CD4-positive, alpha-beta T cell treated with Interleukin-6 for 4 hours (primary cell): ENCODE results near the gene APLNR.

Experiments
- DNase-seq: peaks from one replicate; pipeline ENCODE4 v3.0.0-alpha.2; 2020; ENCODE audit warnings: mixed read lengths

Gene APLNR

DNA sequence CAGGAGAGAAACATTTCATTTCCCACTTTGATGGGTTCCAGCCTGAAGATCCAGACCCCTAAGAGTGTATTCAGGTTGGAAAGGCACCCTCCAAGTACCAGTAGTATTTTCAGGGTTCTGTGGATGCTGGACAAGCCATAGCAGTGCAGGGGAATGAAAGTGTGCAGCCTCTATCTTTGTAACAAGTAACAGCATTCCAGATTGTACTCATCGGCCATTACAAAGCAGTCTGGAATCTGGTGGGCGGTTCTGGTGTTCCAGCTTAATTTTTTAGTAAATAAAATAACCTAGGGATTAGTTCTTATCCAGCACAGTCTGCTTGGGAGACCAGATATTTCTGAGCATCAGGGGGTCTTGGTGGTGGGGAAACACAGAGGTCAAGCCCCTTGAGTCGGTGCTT is 22.6 kb downstream of the APLNR start:
- no peak for DNase-seq

GRCh38 chr11:57214098-57214417 is 23.0 kb downstream of the APLNR start:
- DNase-seq: no peak

DNA sequence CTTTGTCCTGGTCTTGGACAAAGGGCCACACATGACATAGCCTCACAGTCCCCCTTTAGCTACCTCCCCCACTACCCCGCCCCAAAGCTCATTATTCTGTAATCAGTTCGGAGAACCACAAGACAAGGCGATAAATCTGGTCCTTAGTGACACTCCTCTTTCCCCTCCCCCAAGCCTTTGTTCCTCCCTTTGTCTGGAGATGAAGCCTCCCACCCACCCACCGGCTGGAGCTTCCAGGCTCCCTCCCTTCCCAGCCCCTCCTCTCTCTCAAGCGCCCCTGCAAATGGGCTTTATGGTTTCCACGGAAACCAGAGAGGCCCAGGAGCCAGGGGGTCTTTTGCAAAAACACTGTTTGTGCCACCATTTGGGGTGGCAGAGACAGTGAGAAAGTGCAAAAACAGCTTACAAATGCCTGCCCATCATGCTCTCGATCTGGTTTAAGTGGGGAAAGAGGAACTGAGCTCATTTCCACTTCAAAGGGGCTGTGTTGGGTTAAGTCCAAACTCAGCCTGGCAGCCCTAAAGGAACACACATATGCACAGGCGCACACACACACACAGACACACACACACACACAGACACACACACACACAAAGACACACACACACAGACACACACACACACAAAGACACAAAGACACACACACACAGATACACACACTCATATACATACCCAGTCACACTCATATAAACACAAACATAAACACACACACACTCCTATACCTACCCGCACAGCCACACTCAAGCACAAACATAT is 23.5 kb downstream of the APLNR start:
- no peak for DNase-seq

GRCh38 chr11:57210781-57211180 is 26.3 kb downstream of the APLNR start:
- no peak for DNase-seq

- DNase-seq: no peak
Observed at GRCh38 chr11:57207168-57207567, 29.9 kb downstream of the APLNR start.

- DNase-seq: no peak
Observed at GRCh38 chr11:57205041-57205641, 31.9 kb downstream of the APLNR start.

DNA sequence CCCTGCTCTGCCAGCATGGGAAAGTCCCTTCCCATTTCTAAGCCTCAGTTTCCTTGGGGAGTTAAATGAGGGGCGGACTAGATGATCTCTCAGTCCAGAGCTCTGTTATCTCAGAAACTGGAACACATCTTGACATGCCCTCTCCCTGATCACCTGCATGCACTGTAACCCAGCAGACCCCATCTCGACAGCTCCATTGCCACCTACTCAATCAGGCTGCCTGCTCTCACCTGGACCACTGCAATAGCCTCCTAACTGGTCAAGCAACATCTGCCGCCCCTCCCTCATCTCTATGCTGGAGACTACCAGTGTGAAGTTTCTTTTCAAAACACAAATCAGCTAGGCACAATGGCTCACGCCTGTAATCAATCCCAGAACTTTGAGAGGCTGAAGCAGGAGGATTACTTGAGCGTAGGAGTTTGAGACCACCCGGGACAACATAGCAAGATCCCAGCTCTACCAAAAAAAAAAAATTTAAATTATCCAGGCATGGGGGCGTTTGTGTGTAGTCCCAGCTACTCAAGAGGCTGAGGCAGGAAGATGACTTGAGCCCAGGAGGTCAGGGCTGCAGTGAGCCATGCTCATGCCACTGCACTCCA is 33.1 kb downstream of the APLNR start:
- DNase-seq: no peak

GRCh38 chr11:57203359-57203758 is 33.7 kb downstream of the APLNR start:
- DNase-seq: no peak

DNA sequence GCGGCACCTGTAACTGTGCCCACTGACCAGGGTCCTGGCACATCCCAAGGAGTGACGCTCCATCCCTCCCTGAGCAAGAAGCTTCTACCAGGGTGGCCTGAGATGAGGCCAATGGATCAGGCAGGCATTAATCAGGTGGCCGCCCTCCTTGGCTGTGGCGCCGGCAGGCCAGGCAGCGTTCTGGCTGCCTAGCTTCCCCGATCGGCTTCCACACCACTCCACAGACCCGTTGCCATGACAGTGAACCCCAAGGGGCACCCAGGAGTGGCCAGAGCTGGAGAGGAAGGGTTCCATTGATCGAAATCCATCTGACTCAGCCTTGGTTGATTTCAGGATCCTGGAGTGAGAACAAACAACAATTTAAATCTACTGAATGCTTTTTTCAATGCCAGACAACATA is 34.8 kb downstream of the APLNR start:
- no peak for DNase-seq

GRCh38 chr11:57200917-57201316 is 36.1 kb downstream of the APLNR start:
- no peak for DNase-seq

DNA sequence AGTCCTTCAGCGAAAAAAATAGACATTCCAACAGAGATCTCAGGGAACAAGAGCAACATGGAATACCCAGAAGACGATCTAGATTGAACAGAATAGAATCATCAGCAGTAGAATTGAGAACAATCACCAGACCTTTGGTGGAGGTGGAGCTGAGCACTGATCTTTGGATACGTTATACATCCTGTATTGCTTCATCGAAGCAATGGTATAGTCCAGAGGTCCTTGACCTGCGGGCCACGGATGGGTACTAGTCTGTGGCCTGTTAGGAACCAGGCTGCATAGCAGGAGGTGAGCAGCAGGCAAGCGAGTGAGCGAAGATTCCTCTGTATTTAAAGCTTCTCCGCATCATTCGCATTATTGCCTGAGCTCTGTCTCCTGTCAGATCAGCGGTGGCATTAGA is 37.7 kb downstream of the APLNR start:
- DNase-seq: no peak

GRCh38 chr11:57197762-57198161 is 39.3 kb downstream of the APLNR start:
- DNase-seq: no peak

GRCh38 chr11:57196596-57196995 is 40.5 kb downstream of the APLNR start:
- no peak for DNase-seq

DNA sequence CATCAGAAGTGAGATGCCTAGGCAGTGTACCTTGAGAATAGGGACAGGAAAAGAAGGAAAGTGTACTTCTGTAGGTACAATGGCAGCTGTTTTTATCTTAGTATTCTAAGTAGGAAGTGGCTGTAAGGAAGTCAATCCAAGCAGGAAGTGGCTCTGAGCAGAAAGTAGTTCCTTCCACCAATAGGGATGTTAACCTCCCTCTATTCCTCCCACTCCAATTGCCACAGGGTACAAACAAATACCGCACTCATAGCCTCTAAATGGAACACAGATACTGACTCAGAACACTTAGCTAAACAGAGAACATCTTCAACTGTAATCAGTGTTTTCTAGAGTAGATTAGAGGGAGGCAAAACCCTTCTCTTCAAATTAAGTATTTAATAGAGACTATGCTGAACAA is 44.7 kb downstream of the APLNR start:
- no peak for DNase-seq

GRCh38 chr11:57191311-57192219 is 45.5 kb downstream of the APLNR start:
- no peak for DNase-seq

GRCh38 chr11:57190548-57190947 is 46.5 kb downstream of the APLNR start:
- no peak for DNase-seq
